VCaP (cell line): ENCODE measurements around the gene ME1.

Source experiments
- H3K27ac ChIP-seq: fragments of 450-650 bp; 2 replicates; pipeline ENCODE4 v1.5.1; 2017
- TF ChIP-seq, protein P1 (sequence below): fragments of 450-650 bp; conservative IDR thresholded peaks from 2 replicates; pipeline ENCODE4 v1.5.1; 2017; ENCODE audit warnings: mild to moderate bottlenecking, moderate library complexity

The ME1 gene

GRCh38 chr6:83431545-83432155, 799 bp upstream of the ME1 start:
- H3K27ac ChIP-seq: peak overlapping the region; percentile 78; the same call in 1 of the 2 replicates
- TF ChIP-seq, protein P1, sequence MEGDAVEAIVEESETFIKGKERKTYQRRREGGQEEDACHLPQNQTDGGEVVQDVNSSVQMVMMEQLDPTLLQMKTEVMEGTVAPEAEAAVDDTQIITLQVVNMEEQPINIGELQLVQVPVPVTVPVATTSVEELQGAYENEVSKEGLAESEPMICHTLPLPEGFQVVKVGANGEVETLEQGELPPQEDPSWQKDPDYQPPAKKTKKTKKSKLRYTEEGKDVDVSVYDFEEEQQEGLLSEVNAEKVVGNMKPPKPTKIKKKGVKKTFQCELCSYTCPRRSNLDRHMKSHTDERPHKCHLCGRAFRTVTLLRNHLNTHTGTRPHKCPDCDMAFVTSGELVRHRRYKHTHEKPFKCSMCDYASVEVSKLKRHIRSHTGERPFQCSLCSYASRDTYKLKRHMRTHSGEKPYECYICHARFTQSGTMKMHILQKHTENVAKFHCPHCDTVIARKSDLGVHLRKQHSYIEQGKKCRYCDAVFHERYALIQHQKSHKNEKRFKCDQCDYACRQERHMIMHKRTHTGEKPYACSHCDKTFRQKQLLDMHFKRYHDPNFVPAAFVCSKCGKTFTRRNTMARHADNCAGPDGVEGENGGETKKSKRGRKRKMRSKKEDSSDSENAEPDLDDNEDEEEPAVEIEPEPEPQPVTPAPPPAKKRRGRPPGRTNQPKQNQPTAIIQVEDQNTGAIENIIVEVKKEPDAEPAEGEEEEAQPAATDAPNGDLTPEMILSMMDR: no peak

DNA sequence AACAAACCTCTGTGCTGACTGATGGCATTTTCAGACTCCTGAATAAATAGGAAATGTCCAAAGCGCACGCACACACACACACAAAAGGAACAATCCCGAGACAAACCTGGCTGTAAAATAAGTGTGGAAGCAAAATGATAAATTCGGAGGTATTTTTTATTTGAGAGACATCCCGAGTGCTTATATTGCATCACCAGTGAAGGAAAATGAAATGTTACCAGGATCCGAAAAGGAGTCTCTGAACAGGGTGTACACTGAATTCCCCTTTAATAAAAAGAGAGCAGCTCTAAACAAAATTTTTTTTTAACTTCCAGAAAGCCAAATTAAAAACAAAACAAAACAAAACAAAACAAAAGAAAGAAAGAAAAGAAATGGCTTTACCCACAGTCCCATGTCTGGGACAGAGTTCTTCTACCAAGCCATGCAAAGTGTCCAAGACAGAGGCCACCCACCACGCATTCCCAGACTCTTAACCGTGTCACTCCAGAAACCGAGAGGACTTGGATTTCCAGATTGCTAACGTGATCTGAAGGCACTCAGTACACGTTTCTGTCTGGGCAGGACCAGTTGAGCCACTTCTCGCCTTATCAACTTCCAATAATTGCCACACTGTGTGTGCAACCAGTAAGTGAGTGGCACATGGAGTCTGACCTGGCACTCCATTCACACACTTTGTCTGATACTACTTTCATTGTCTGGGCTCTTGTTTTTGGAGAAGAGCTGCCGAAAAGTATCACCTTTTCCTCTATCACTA, 817 bp downstream of the ME1 start:
- TF ChIP-seq, protein P1: no peak
- peak overlapping the region; percentile 78 for H3K27ac ChIP-seq

- TF ChIP-seq, protein P1: no peak
- peak overlapping the region; percentile 78; the same call in 1 of the 2 replicates for H3K27ac ChIP-seq
Observed at GRCh38 chr6:83429269-83429668, 1.6 kb downstream of the ME1 start.

DNA sequence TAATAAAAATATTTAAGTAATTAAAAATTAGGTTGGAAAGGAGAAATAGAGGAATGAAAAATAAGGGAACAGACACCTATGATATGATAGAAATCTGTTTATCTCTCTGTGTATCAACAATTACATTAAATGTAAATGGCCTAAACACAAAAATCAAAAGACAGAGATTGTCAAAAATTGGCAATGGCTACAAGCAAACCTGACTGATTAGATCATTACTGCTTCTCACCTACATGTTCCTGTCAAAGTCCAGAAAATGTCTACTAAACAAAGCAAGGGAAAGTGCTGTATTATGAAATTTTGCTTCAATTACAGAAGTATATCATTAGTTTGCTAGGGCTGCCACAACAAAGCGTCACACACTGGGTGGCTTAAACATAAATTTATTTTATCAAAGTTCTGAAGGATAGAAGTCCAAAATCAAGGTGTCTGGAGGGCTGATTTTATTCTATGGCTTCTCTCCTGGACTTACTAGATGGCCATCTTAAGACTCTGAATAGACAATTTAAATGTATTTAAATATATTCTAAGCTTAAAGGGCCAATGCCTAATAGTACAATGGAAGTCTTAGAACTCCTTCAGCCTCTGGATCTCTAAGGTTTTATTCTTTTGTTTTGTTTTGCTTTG, 6.3 kb downstream of the ME1 start:
- TF ChIP-seq, protein P1: no peak
- H3K27ac ChIP-seq: no peak overlapping the region

DNA sequence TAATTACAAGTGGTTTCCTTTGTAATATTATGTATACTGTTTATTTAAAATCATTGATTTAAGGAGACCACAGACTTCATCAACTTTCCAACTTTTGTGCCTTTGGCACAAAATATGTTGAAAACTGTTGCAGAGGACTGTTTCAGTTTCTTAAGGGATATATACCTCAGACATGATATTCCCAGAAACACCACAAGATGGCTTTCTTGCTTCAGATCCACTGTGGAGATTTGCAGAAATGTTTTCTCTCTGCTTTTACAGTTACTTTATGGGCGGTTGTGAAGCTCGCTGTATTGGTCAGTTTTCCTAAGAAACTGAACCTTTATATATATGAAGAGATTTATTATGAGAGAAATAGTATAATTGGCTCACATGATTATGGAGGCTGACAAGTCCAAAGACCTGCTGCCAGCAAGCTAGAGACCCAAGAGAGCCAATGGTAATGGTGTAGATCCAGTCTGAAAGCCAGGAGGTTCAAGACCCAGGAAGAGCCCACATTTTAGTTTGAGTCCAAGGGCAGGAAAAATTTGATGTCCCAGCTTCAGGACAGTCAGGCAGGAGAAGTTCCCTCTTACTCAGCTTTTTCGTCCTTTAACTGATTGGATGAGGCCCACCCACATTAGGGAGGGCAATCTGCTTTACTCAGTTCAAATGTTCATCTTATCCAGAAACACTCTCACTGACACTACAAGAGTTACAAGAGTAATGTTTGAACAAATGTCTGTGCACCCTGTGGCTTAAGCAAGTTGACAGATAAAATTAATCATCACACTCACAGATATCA, 12.8 kb downstream of the ME1 start:
- H3K27ac ChIP-seq: no peak overlapping the region
- TF ChIP-seq, protein P1: peak; percentile 82

- TF ChIP-seq, protein P1: no peak
- no peak overlapping the region for H3K27ac ChIP-seq
Observed at GRCh38 chr6:83413068-83413467, 17.8 kb downstream of the ME1 start.

GRCh38 chr6:83411731-83412130, 19.1 kb downstream of the ME1 start:
- TF ChIP-seq, protein P1: no peak
- H3K27ac ChIP-seq: no peak overlapping the region
